H1 (cell line): ENCODE measurements around the gene SGMS1. TPM values are rescaled to one million over a fixed set of nuclear protein-coding genes. Genes with fewer than 3 reads are reported as not detected.

Experiments
- CTCF ChIA-PET: fragments of 300-600 bp; sonication (Branson Sonifier 250); formaldehyde crosslinking; loops from one replicate; lab custom pipeline; 2021; ENCODE audit not compliant: partially characterized antibody; lab: Charles Lee
- POLR2A ChIA-PET: fragments of 300-600 bp; sonication (Branson Sonifier 250); formaldehyde crosslinking; loops from one replicate; lab custom pipeline; 2021; ENCODE audit warnings: inconsistent platforms; ENCODE audit not compliant: partially characterized antibody; lab: Charles Lee
- DNase-seq, 2 experiments: peaks; one replicate each; pipeline versions ENCODE4 v3.0.0 to v3.0.0-alpha.2; 2010 to 2022; ENCODE audit warnings: low spot score in 2 of 2, low read depth in 1 of 2, mixed read lengths in 1 of 2
- FAIRE-seq: peaks from 2 replicates; lab custom pipeline; 2011; peaks lifted over from hg19 to GRCh38; lab: Jason Lieb, UNC
- H2AFZ ChIP-seq: 2 replicates; pipeline ENCODE4 v1.8.1; 2012; ENCODE audit warnings: low read length, inconsistent platforms
- H2AK5ac ChIP-seq: 2 replicates; pipeline ENCODE4 v1.6.1; 2013; ENCODE audit warnings: low read depth, low read length
- H2BK120ac ChIP-seq: replicated peaks from 2 replicates; pipeline ENCODE3; 2013; ENCODE audit warnings: low read depth, low read length, inconsistent platforms
- H2BK12ac ChIP-seq: 2 replicates; pipeline ENCODE4 v1.6.1; 2013; ENCODE audit warnings: low read depth, low read length
- H2BK15ac ChIP-seq: 2 replicates; pipeline ENCODE4 v1.6.1; 2013; ENCODE audit warnings: low read length
- H2BK20ac ChIP-seq: 2 replicates; pipeline ENCODE4 v1.6.1; 2013; ENCODE audit warnings: low read length
- H2BK5ac ChIP-seq: 2 replicates; pipeline ENCODE4 v1.6.1; 2013; ENCODE audit warnings: low read depth, low read length
- H3K14ac ChIP-seq: 2 replicates; pipeline ENCODE4 v1.6.1; 2013; ENCODE audit warnings: inconsistent platforms; ENCODE audit not compliant: insufficient read length
- H3K18ac ChIP-seq: 2 replicates; pipeline ENCODE4 v1.6.1; 2013; ENCODE audit warnings: low read length; ENCODE audit errors: extremely low read depth
- H3K23ac ChIP-seq: 2 replicates; pipeline ENCODE4 v1.6.1; 2013; ENCODE audit warnings: inconsistent platforms; ENCODE audit not compliant: insufficient read length
- H3K23me2 ChIP-seq: 2 replicates; pipeline ENCODE4 v1.6.1; 2013; ENCODE audit warnings: low read depth, low read length
- H3K27ac ChIP-seq: 2 replicates; pipeline ENCODE4 v1.6.1; 2011; ENCODE audit warnings: low read depth, low read length, inconsistent platforms
- H3K27me3 ChIP-seq, 4 experiments: replicated peaks in 1 of 4; 1 replicate in 1 of 4; 2 replicates in 3 of 4; pipeline versions ENCODE4 v1.6.1 to v1.8.1; 2011 to 2013; ENCODE audit warnings: low read length in 3 of 4, mild to moderate bottlenecking in 3 of 4, inconsistent platforms in 2 of 4, mixed read lengths in 2 of 4, moderate library complexity in 1 of 4; ENCODE audit not compliant: control insufficient read depth in 3 of 4, insufficient read depth in 3 of 4; ENCODE audit errors: extremely low read depth in 1 of 4
- H3K36me3 ChIP-seq, 4 experiments: 2 replicates each; pipeline versions ENCODE4 v1.6.1 to v1.8.1; 2011 to 2013; ENCODE audit warnings: mild to moderate bottlenecking in 4 of 4, low read length in 3 of 4, moderate library complexity in 2 of 4, control low read depth in 1 of 4, inconsistent platforms in 1 of 4; ENCODE audit not compliant: insufficient read depth in 4 of 4, control insufficient read depth in 2 of 4
- H3K4ac ChIP-seq: replicated peaks from 2 replicates; pipeline ENCODE3; 2013; ENCODE audit warnings: low read length, low read depth, mixed read lengths, inconsistent platforms; ENCODE audit not compliant: insufficient read length
- H3K4me1 ChIP-seq, 4 experiments: replicated peaks in 1 of 4; 1 replicate in 1 of 4; 2 replicates in 3 of 4; pipeline versions ENCODE4 v1.6.1 to v1.8.1; 2011 to 2013; ENCODE audit warnings: low read length in 3 of 4, inconsistent platforms in 2 of 4, mixed read lengths in 1 of 4; ENCODE audit not compliant: insufficient read depth in 4 of 4, control insufficient read depth in 3 of 4
- H3K4me2 ChIP-seq, 2 experiments: 2 replicates each; pipeline versions ENCODE4 v1.6.1 to v1.8.1; 2011 to 2013; ENCODE audit warnings: low read depth in 2 of 2, low read length in 2 of 2, control low read depth in 1 of 2, inconsistent platforms in 1 of 2, mild to moderate bottlenecking in 1 of 2; ENCODE audit not compliant: insufficient read depth in 1 of 2
- H3K4me3 ChIP-seq, 4 experiments: fragments of 200-600, 300-600 bp in 1 of 4; sonication (generic), shearing (Covaris generic), sonication (Bioruptor Twin) in 1 of 4; 2 replicates each; pipeline versions ENCODE4 v1.5.1 to v1.8.1; 2011 to 2016; ENCODE audit warnings: low read length in 4 of 4, low read depth in 3 of 4, control low read depth in 2 of 4, inconsistent platforms in 2 of 4, mild to moderate bottlenecking in 2 of 4, mixed read lengths in 1 of 4, moderate library complexity in 1 of 4; ENCODE audit not compliant: insufficient read depth in 2 of 4; ENCODE audit errors: extremely low read depth in 1 of 4
- H3K56ac ChIP-seq: replicated peaks from 2 replicates; pipeline ENCODE3; 2013; ENCODE audit warnings: low read depth, mild to moderate bottlenecking, mixed read lengths, low read length, inconsistent platforms; ENCODE audit not compliant: insufficient read length
- H3K79me1 ChIP-seq: 2 replicates; pipeline ENCODE4 v1.6.1; 2013; ENCODE audit warnings: low read depth, low read length, control low read depth
- H3K79me2 ChIP-seq, 2 experiments: 2 replicates each; pipeline versions ENCODE4 v1.6.1 to v1.8.1; 2012 to 2013; ENCODE audit warnings: low read length in 2 of 2, mild to moderate bottlenecking in 2 of 2, inconsistent platforms in 1 of 2; ENCODE audit not compliant: insufficient read depth in 2 of 2, control insufficient read depth in 1 of 2
- H3K9ac ChIP-seq, 4 experiments: replicated peaks in 1 of 4; 1 replicate in 1 of 4; 2 replicates in 3 of 4; pipeline versions ENCODE4 v1.6.1 to v1.8.1; 2011 to 2013; ENCODE audit warnings: low read depth in 3 of 4, low read length in 3 of 4, control low read depth in 2 of 4, mild to moderate bottlenecking in 2 of 4, moderate library complexity in 2 of 4, inconsistent platforms in 1 of 4; ENCODE audit errors: extremely low read depth in 1 of 4
- H3K9me3 ChIP-seq, 2 experiments: 2 replicates each; pipeline versions ENCODE4 v1.6.1 to v1.8.1; 2012 to 2013; ENCODE audit warnings: mild to moderate bottlenecking in 2 of 2, moderate library complexity in 2 of 2, control low read depth in 1 of 2, inconsistent platforms in 1 of 2, low read depth in 1 of 2, low read length in 1 of 2, mixed read lengths in 1 of 2; ENCODE audit not compliant: insufficient read depth in 2 of 2
- H4K20me1 ChIP-seq, 2 experiments: replicated peaks in 1 of 2; 2 replicates each; pipeline versions ENCODE3 to v1.8.1; 2011 to 2013; ENCODE audit warnings: inconsistent platforms in 2 of 2, low read length in 2 of 2, mild to moderate bottlenecking in 1 of 2; ENCODE audit not compliant: insufficient read depth in 2 of 2, control insufficient read depth in 1 of 2
- H4K5ac ChIP-seq: 2 replicates; pipeline ENCODE4 v1.6.1; 2013; ENCODE audit warnings: low read length, low read depth, mixed read lengths, inconsistent platforms; ENCODE audit not compliant: insufficient read length
- H4K8ac ChIP-seq: 2 replicates; pipeline ENCODE4 v1.8.0; 2013; ENCODE audit warnings: mild to moderate bottlenecking, moderate library complexity, low read length, inconsistent platforms; ENCODE audit not compliant: insufficient read depth; ENCODE audit errors: extremely low read depth
- H4K91ac ChIP-seq: replicated peaks from 2 replicates; pipeline ENCODE3; 2013; ENCODE audit warnings: low read length, mixed read lengths, inconsistent platforms; ENCODE audit not compliant: insufficient read length
- CBX8 ChIP-seq: fragments of 300-800, 300-1000 bp; sonication (generic); IDR thresholded peaks from 2 replicates; pipeline ENCODE4 v1.7.1; 2016; ENCODE audit warnings: low read depth, low read length, borderline replicate concordance
- CHD2 ChIP-seq: IDR thresholded peaks from 2 replicates; pipeline ENCODE4 v1.6.1; 2012; ENCODE audit warnings: low read length, improper control_type of control experiment
- RFX5 ChIP-seq: IDR thresholded peaks from 2 replicates; pipeline ENCODE4 v1.6.1; 2011; ENCODE audit warnings: low read depth, low read length, improper control_type of control experiment, borderline replicate concordance
- SP1 ChIP-seq: IDR thresholded peaks from 2 replicates; pipeline ENCODE4 v1.6.1; 2011; ENCODE audit warnings: low read depth, low read length
- whole genome bisulfite sequencing, 2 experiments: shearing (Covaris generic) in 1 of 2; methylation state at CpG; one replicate each; pipeline versions ENCODE4 v1.1.6 to v1.1.7; 2013 to 2015; ENCODE audit warnings: low lambda C conversion rate in 2 of 2, mixed read lengths in 2 of 2, inconsistent platforms in 1 of 2, low coverage in 1 of 2, missing lambda C conversion rate in 1 of 2; ENCODE audit not compliant: insufficient replicate concordance in 2 of 2, insufficient coverage in 1 of 2, insufficient read length in 1 of 2; ENCODE audit errors: extremely low coverage in 1 of 2, missing lambda C conversion rate in 1 of 2; 5-methylcytosine and 5-hydroxymethylcytosine counted together
- polyA plus RNA-seq, 7 experiments: library from polyadenylated mRNA; depleted of rRNA in 3 of 7; stranded (reverse) in 5 of 7; unstranded in 2 of 7; fragments of >200 nt in 5 of 7; fragments of 200-250 nt in 2 of 7; gene quantifications; 1 replicate in 5 of 7; 2 replicates in 1 of 7; 4 replicates in 1 of 7; pipeline versions ENCODE4 v1.2.1 to v1.2.3, GENCODE V29; 2011 to 2013; ENCODE audit warnings: missing spikeins in 2 of 7, mixed read lengths in 2 of 7
- total RNA-seq: library from RNA; stranded (reverse); fragmentation: NEBNext Ultra II Directional; extraction: Animal tissue kit (Norgen Biotek cat#: 25700); gene quantifications from 2 replicates; pipeline ENCODE4 v1.2.1, GENCODE V29; 2021

The SGMS1 gene
- total and polyA plus RNA-seq, 2 of the 8 experiments (the other 6 are each of a cell fraction or from before 2014, with no cell fraction given), result 6.0 to 15.6 TPM

GRCh38 chr10:50260791-50261281, 362.9 kb downstream of the SGMS1 start:
- H3K9ac ChIP-seq, result no peak overlapping the region
- ChIA-PET CTCF (interaction anchor here (0.5 to 1.9 kb wide), 4 partner anchors 12 to 54 kb away, joined by 3 to 9 read pairs (median 4); no protein-coding TSS in a partner anchor), POLR2A (interaction anchor here (0.6 kb wide), 1 partner anchor 984 kb away, joined by 3 read pairs; no protein-coding TSS in a partner anchor)
- H3K4me2 ChIP-seq, result no peak overlapping the region
- no peak overlapping the region for H2AK5ac ChIP-seq
- H2BK5ac ChIP-seq, result no peak overlapping the region
- no peak overlapping the region for H3K18ac ChIP-seq
- no peak overlapping the region for H2BK20ac ChIP-seq
- 86% methylated on average over 2 of the region's 2 CpGs; no CpG with 5 or more reads in 1 of the 2 experiments for WGBS, 2 experiments
- no peak overlapping the region for H3K56ac ChIP-seq
- DNase-seq, result no peak
- H3K79me2 ChIP-seq, result no peaks in the 10 kb centered on the region
- no peak overlapping the region for H4K8ac ChIP-seq
- no peak overlapping the region for H3K14ac ChIP-seq
- no peak for FAIRE-seq
- H4K91ac ChIP-seq, result no peak overlapping the region
- no peaks in the 10 kb centered on the region for H4K20me1 ChIP-seq
- H3K23me2 ChIP-seq, result no peaks in the 10 kb centered on the region
- H3K4me3 ChIP-seq, result no peak overlapping the region
- no peak overlapping the region for H2BK15ac ChIP-seq
- no peak overlapping the region for H2BK120ac ChIP-seq
- H4K5ac ChIP-seq, result no peak overlapping the region
- H2AFZ ChIP-seq, result no peak overlapping the region
- H3K27me3 ChIP-seq, result no peaks in the 10 kb centered on the region
- H3K23ac ChIP-seq, result no peak overlapping the region
- H3K4ac ChIP-seq, result no peak overlapping the region
- H3K79me1 ChIP-seq, result no peaks in the 10 kb centered on the region
- H3K36me3 ChIP-seq, result no peaks in the 10 kb centered on the region
- peaks cover 0 to 10% of the 10 kb centered on the region in 2 experiments; a peak in 2 of 4 replicates for H3K9me3 ChIP-seq
- no peaks in the 10 kb centered on the region for H3K4me1 ChIP-seq
- no peak overlapping the region for H2BK12ac ChIP-seq
- H3K27ac ChIP-seq, result no peak overlapping the region
- TF ChIP-seq CBX8 (no peak), RFX5 (no peak), SP1 (no peak), CHD2 (no peak)
